ENCODE measurements around the gene FGGY.
"Not testable (repeated sequence)": the region's sequence is repeated elsewhere in the genome, so short reads cannot be mapped to it uniquely, and the experiment has no call there.

Gene FGGY

DNA sequence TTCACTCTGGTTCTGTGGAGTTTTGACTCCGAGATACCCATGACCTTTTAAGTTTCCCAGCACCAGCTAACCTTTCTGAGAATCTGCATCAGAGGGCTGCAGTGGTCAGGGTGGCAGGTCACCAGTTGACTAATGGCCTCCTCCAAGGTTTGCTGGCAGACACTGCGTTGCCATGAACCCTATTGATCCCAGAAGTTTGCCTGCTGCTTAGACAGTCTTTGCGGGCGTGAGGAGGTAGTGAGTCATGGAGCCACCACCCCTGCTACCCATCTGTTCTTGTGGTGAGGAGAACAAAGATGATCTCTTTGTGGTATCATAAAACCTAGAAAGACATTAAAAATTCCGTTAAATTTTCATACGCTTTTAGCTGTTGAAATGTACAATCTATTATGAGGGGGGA is 180.4 kb downstream of the FGGY start:
- DNase-seq (ENCODE audit: extremely low read depth in 1 of 2, low read depth in 1 of 2), result no peak

DNA sequence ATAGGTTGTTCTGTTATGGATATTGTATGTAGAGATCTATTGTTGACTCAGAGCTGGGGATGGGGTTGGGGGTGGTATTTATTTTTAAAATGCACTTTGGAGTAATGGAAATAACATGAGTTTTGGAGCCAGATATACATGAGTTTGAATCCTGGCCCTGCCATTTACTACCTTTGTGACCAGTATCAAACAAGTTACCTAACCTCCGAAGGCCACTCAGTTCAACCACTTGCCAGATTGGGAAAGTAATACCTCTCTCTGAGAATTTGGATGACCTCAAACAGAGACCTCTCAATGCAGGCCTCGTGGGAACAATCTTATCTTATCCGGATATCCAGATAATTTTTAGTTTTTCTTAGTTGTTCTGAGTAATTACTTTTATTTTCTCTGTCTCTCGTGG is 181.0 kb downstream of the FGGY start:
- no peak for DNase-seq (ENCODE audit: extremely low read depth in 1 of 2, low read depth in 1 of 2)

DNA sequence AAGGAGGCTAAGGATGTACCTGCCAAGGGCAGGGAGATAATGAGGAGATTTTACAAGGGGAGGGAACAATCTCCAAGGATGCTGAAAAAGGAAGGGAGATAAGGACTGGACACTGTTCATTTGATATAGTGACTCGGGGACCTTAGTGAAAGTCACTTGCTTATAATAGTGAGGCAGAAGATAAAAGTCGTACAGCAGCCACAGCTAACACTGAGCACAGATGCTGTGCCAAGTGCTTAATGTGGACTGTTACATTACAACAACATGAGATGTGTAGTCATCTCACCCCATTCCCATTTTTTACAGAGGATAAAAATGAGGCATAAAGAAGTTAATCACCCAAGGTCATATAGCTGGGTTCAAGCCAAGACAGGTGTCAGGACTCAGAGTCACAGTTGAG is 181.9 kb downstream of the FGGY start:
- no peak for DNase-seq (ENCODE audit: extremely low read depth in 1 of 2, low read depth in 1 of 2)

DNA sequence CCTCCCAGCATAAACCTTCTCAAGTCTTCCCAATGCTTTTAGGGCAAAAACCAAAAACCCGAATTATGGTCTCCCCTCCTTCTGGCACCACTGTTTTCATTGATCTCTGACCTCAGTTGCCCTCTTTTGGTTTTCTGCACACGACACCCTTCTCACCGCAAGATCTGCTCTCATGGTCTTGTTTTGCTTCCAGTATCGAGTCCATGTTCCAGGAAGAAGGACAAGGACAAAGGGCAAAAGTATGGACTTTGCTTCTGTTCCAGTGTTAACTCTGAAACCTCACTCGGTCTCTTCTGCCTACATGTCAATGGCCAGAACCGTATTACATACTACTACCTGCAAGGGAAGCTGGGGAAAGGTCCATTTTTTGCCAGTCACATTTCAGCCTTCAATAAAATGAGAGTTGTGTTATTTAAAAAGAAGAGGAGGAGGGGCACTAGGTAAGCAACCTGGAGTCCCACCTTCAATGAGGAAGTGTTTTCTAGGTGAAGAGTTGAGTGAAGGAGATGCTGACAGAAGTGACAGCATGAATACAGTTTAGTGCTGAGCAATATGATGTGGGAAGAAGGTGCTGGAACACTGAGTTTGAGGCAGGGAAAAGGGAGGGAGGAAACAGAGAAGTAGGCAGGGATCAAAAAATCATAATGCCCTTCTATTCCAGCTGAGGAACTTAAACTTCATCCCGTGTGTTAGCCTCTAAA is 183.4 kb downstream of the FGGY start:
- DNase-seq (ENCODE audit: extremely low read depth in 1 of 2, low read depth in 1 of 2), result no peak

DNA sequence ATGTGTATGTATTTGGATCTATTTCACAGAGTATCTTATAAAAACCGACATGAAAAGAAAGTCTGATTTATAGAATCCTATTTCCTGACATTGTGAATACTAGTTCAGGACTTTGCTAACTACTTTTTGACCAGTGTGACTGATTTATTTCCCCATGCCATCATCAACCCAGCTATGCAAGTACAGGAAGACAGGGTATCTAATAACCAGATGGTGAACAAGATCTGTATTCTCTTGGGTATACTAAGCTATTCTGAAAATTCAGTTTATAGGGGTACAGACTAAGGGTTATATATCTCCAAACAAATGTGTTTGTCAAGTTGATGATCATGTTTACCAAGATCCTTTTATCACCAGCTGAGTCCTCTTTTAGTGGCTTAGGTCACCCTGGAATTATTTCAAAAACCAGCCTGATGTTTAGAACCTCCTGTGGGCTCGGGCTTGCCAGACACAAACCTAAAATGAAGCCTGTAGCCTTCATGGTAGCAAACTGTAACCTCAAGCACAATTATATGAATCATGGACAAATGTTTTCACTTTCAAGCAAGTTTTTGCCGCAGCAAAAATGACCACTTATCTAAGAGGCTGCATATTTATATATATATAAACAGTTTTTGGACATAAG is 185.1 kb downstream of the FGGY start:
- DNase-seq (ENCODE audit: extremely low read depth in 1 of 2, low read depth in 1 of 2), result no peak

DNA sequence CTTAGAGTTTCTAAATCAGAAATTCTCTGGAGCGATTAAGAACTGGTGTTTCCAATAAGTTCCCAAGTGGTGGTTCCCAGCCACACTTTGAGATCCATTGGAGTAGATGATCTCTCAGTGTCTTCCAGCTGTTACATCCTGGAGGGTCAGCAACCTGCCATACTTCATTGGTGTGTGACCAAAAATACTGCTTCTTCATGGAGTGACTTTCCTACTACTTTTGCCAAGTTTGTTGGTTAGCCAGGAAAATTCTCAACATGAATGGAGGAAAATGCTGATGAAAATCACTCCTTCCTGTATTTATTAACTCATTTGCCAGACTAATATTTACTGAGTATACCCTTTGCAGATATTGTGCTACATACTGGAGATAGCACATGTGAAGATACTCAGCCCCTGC is 186.1 kb downstream of the FGGY start:
- no peak for DNase-seq (ENCODE audit: extremely low read depth in 1 of 2, low read depth in 1 of 2)

DNA sequence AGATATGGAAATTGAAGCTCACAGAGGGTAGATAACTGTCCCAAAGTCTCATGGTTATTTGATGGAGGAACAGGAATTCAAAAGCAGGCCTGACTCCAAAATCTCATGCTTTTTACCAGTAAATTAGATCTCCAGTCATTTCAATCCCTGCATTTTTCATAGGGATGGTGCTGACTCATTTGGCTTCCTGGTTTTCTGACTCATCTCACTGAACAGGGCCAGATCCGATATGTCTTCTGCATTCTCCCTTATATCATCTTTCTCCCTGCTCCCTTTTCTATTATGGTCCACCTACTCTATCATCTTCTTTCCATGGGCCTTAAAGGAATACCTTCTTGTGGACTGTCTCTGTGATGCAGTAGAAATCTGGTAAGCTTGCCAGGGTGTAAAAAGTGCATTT is 187.2 kb downstream of the FGGY start:
- DNase-seq (ENCODE audit: extremely low read depth in 1 of 2, low read depth in 1 of 2), result no peak

DNA sequence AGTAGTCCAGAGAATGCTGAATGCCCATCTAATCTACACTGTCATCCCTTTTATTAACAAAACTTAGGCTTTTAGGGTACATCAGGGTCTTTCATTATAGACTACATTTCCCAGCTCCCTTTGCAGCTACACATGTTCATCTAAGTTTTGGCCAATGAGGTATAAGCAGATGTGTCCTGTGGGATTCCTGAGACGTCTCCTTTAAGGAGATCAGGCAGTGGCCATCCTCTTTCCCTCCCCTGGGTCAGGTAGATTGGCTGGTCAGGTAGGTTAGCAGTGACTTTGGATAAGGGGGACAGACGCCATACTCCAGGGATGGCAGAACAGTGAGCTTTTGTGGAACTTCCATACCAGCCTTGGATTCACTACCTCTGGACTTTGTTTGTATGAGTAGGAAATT is 188.3 kb downstream of the FGGY start:
- no peak for DNase-seq (ENCODE audit: extremely low read depth in 1 of 2, low read depth in 1 of 2)

DNA sequence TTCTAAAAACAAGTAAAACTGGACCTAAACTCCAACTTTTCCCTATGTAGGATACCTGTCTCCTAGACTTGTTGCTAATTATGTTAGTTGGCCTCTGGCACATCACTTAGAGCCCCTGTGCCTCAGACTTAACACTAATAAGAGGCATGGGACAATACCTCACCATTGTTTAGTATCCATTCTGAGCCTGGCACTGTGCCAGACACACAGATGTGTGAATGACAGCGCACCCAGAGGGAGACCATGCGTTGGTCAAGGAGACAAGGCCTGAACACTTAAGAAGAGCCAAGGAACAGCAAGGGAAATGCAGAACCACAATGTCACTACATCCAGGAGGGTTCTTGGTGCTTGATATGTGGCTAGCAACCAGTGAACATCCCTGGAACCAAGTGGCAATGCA is 189.1 kb downstream of the FGGY start:
- no peak for DNase-seq (ENCODE audit: extremely low read depth in 1 of 2, low read depth in 1 of 2)

DNA sequence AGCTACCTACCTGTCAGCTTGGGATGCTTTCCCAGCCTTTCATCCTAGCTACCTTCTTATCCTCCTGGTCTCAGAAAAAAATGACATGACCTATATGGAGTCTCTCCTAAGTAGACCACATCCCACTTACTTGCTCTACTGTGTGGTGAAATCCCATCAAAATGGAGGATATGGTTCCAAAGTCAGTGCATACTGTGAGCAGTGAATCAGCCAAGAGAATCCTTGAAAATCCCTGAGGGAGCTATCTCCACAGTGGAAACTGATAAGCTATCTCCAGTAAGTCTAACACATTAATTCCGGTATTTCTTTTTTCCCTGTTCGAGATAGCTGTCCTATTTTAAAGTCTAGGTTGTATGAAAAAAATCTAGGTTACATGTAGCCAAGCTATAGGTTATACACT is 189.7 kb downstream of the FGGY start:
- no peak for DNase-seq (ENCODE audit: extremely low read depth in 1 of 2, low read depth in 1 of 2)

DNA sequence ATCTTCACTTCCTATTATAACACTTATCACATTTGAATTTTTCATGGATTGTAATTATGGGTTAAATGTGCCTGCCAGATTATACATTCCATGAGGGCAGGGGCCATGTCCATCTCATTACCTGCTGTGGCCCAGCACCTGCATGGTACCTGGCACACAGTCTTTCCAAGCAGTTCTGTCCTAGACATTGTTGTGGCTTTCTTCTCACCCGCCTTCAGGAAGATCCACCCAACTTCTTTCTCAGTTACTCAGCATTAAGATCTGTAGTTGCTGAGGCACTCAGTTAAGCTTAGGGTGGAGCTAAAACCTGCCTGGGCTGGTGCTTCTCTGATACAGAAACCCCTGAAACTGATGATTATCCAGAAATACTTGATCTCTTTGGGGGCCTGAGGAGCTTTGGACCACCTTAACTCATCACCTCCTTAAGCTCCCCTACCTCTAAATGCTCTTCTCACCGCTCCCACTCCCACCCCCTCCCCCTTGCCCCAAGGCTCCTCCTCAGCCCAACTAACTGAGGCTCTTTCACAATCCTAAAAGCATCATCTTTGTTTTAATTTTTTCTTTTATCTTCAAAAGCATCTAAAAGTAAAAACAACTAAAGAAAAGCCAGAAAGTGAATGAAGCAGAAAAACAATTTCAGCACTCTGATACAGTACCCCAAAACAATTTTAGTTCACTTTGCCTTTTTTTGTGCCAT is 190.6 kb downstream of the FGGY start:
- no peak for DNase-seq (ENCODE audit: extremely low read depth in 1 of 2, low read depth in 1 of 2)

DNA sequence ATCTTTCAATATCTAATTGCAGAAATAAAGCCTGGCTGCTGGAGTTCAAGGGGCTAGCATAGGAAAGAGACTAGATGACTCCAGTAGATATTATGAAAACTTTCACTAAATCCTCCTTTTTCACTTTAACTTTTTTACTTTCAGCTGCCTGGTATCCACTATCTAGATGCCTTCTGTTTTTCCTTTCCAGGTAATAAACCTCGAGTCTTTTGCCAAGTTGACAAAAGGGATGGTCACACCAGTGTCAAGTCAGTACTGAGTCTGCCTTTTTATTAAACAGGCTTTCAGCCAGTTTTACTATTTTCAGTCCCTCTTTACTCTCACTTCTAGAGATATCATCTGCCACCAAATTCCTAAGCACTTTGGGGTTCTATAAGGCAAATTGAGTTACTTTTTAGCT is 195.6 kb downstream of the FGGY start:
- no peak for DNase-seq (ENCODE audit: extremely low read depth in 1 of 2, low read depth in 1 of 2)

DNA sequence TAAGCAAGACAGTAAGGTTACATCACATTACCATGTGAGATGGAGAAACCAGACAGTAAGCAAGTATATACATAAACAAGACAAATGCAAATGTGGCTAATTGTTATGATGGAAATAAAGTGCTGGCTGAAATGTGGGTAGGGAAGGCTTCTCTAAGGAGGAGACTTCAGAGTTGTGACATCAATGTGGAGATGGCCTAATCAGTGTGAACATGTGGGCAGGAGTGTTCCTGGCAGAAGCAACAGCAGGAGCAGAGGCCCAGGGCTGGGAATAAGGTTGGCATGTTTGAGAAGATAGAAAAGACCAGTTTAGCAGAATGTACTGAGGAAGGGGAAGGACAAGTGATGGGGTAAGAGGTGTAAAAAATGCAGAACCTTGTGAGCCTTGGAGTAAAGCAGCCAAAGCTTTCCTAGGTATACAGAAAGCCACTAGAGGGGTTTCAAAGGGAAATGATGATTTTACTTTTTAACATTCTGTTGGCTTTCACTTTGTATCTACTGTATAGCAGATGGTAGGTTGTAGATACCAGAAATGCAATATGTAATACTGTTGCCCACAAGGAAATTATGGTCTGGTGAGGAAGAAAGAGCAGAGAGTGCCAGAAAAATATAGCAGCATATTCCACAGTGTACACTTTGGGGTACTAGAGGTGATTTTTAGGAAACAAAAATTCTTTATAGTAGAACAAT is 197.4 kb downstream of the FGGY start:
- no peak for DNase-seq (ENCODE audit: extremely low read depth in 1 of 2, low read depth in 1 of 2)

DNA sequence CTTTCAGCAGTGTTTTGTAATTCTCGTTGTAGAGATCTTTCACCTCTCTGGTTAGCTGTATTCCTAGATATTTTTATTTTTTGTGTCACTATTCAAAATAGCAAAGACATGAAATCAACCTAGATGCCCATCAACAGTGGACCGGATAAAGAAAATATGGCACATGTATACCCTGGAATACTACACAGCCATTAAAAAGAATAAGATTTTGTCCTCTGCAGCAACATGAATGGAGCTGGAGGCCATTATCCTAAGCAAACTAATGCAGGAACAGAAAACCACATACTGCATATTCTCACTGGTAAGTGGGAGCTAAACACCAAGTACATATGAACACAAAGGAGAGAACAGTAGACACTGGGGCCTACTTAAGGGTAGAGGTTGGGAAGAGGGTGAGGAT is 199.3 kb downstream of the FGGY start:
- not testable (repeated sequence) for DNase-seq (ENCODE audit: extremely low read depth in 1 of 2, low read depth in 1 of 2)

DNA sequence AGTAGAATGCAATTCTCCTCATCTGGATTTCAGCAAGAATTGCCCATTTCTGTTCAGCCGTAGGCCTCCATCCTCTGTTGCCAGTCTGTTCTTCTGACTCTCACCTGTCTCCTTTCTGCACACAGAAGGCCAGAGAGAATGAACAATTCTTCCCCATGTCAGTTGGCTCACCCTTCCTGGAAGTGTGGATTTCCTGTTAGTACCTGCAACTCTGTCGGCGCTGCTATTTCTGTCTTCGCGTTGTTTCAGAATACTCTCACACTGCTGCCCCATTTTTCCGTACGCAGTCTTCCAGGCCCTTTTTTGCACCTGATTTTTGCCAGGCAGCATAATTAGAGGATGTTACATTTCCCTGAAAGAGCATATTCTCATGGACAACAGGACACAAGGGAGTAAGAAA is 200.7 kb downstream of the FGGY start:
- DNase-seq (ENCODE audit: extremely low read depth in 1 of 2, low read depth in 1 of 2), result no peak

DNA sequence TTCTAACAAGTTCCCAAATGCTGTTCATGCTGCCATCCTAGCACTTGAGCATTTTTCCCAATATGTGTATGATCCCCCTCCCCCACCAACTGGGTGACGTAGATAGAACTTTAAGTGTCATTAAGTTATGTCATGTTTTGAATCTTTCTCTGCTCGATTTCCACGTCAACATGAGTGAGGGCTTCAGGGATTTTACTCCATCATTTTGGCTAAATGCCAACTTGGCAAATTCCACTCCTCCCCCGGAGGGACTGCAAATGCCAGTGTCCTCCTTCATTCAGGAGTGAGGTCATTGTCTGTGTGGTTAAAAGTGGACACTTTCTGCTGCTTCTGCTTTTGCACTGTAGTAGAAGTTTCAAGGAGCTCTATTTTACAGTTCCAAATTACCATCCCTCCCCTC is 201.7 kb downstream of the FGGY start:
- DNase-seq (ENCODE audit: extremely low read depth in 1 of 2, low read depth in 1 of 2), result no peak

DNA sequence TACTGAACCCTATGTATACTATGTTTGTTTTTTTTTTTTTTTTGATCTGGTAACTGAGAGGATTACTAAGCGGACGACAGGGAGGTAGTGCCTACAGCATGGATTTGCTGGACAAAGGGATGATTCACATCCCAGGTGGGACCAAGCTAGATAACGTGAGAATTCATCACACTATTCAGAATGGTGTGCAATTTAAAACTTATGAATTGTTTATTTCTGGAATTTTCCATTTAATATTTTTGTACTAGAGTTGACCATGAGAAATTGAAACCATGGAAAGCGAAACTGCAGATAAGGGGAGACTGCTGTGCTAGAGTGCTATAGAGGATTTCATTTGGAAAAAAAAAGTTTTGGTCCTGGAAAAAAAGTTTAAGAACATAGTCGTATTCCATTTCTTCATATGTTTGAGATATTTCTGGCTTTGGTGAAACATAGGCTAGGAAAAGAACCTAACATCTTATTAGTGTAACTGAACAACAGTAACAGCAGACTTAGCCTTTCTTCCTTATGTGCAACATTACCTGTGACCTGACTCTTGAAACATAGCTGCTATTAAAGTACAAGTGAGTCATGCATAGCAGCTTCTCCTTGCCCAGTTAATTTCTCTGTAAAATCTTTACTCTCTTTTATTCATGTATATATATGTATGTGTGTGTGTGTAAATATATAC is 202.5 kb downstream of the FGGY start:
- DNase-seq (ENCODE audit: extremely low read depth in 1 of 2, low read depth in 1 of 2), result no peak

DNA sequence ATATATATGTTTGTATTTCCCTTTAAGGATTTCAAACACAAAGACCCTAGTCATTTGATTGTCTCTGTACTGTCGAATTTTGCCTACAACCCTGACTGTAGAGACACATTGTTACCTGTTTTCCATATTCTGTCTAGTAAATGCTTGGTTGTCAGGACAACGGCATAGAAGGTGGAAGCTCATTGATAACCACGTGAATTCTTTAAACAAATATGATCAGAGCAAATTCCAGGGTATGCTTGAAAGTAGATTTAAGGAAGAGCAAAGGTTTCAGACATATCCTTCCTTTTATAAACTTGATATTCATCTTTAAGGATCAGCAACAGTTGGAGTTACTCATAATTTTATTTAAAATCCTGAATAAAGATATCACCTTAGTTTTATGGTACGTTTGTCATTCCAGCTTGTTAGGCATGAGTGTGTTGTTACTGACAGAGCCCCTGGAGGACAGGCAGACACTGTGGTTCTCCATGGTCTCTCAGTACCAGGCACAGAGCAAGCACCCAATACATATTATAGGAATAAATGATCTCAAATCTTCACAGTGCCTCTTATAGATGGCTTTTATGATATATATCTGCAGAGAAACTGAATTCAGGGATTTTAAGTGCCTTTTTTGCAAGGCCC is 203.2 kb downstream of the FGGY start:
- no peak for DNase-seq (ENCODE audit: extremely low read depth in 1 of 2, low read depth in 1 of 2)

DNA sequence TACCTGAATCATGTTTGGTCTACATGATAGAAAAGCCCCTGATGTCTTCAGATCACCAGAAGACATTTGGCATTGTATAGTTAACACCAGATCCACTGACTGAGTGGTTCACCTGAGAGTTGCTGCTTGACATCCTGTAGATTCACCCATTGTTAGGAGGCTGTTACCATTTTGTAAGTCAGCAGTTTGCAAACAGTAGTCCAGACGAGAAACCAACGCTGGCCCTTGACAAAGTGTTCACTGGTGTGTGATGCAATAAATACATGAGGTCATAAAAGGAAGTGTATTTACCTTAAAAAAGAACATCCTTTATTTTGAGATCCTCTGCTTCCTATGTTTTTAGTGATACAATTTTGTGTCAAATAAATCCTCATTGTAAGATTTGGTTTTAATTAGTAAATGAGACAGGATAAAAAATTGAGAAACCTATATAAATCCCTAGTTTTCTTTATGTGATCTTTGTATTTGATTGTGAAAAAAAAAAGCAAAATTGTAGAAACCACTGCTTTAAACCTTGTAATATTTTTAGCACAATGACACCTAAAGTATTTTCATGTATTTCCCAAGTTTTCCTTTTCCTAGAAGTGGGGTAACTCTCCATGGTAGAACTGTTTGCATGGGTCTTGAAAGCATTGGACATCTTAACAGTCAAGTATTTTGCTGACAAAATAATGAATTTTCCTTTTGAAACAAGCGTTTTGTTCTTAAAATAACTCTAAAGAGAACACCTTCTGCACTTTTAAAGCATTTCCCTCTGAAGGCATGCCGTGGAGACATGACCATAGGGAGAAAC is 204.3 kb downstream of the FGGY start:
- no peak for DNase-seq (ENCODE audit: extremely low read depth in 1 of 2, low read depth in 1 of 2)

Data from activated CD8-positive, alpha-beta memory T cell treated with anti-CD3 and anti-CD28 coated beads for 1 hour (primary cell).